PC-3 (cell line): Measurements from ENCODE around the gene CREBL2.
"Not testable (repeated sequence)": the region's sequence is repeated elsewhere in the genome, so short reads cannot be mapped to it uniquely, and the experiment has no call there.

Experiments
- EZH2 ChIP-seq: fragments of 300-600 bp; sonication (generic); IDR thresholded peaks from one replicate; pipeline ENCODE4 v1.6.1; 2017; ENCODE audit warnings: antibody characterized with exemption, mild to moderate bottlenecking, low read length; ENCODE audit not compliant: unreplicated experiment
- TF ChIP-seq, protein P1 (sequence below): fragments of 300-600 bp; sonication (generic); conservative IDR thresholded peaks from 2 replicates; pipeline ENCODE4 v1.5.1; 2017; ENCODE audit warnings: antibody characterized with exemption, low read depth, mild to moderate bottlenecking, low read length

GRCh38 chr12:12565971-12566370 is 45.7 kb upstream of the CREBL2 start:
- TF ChIP-seq, protein P1, sequence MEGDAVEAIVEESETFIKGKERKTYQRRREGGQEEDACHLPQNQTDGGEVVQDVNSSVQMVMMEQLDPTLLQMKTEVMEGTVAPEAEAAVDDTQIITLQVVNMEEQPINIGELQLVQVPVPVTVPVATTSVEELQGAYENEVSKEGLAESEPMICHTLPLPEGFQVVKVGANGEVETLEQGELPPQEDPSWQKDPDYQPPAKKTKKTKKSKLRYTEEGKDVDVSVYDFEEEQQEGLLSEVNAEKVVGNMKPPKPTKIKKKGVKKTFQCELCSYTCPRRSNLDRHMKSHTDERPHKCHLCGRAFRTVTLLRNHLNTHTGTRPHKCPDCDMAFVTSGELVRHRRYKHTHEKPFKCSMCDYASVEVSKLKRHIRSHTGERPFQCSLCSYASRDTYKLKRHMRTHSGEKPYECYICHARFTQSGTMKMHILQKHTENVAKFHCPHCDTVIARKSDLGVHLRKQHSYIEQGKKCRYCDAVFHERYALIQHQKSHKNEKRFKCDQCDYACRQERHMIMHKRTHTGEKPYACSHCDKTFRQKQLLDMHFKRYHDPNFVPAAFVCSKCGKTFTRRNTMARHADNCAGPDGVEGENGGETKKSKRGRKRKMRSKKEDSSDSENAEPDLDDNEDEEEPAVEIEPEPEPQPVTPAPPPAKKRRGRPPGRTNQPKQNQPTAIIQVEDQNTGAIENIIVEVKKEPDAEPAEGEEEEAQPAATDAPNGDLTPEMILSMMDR, result not testable (repeated sequence)
- not testable (repeated sequence) for TF ChIP-seq EZH2
